ENCODE measurements around the gene KIRREL1. TPM values are rescaled to one million over a fixed set of nuclear protein-coding genes. Genes with fewer than 3 reads are reported as not detected.

The KIRREL1 gene
- total RNA-seq, 1 experiment from 2014 or later = 30.5 TPM

- Histone ChIP-seq H3K79me1 (ENCODE audit: insufficient read depth, low read depth, low read length, poor library complexity, severe bottlenecking) (no peaks in the 10 kb centered on the region), H3K23me2 (ENCODE audit: insufficient read length, low read depth, low read length, poor library complexity, severe bottlenecking) (no peaks in the 10 kb centered on the region), H3K79me2 (ENCODE audit: insufficient read depth, low read length) (no peaks in the 10 kb centered on the region), H2AK5ac (ENCODE audit: insufficient read length, low read length) (no peak overlapping the region), H2AFZ (ENCODE audit: low read length) (no peak overlapping the region), H4K5ac (ENCODE audit: insufficient read length, low read depth, low read length) (no peak overlapping the region), H3K4me2 (ENCODE audit: insufficient read depth, insufficient read length, low read length) (no peak overlapping the region), H3K4me1 (ENCODE audit: insufficient read depth, low read length) (peaks cover 9% of the 10 kb centered on the region; the same call in 1 of the 2 replicates), H2BK20ac (ENCODE audit: low read depth, low read length, poor library complexity, severe bottlenecking) (no peak overlapping the region), H2BK15ac (ENCODE audit: low read depth, low read length) (no peak overlapping the region), H3K27me3 (ENCODE audit: insufficient read depth, low read length) (no peaks in the 10 kb centered on the region), H3K4ac (ENCODE audit: low read depth, low read length) (no peak overlapping the region), H3K18ac (ENCODE audit: insufficient read length, low read depth, low read length) (no peak overlapping the region), H3T11ph (ENCODE audit: low read length) (no peak overlapping the region), H2BK5ac (ENCODE audit: insufficient read length, low read length) (no peak overlapping the region), H3K9ac (ENCODE audit: extremely low read depth, insufficient read length, low read length) (no peak overlapping the region), H3K56ac (ENCODE audit: insufficient read length, low read depth, low read length) (no peak overlapping the region), H2BK120ac (ENCODE audit: low read depth, low read length, poor library complexity, severe bottlenecking) (no peak overlapping the region), H3K23ac (ENCODE audit: insufficient read length, low read depth, low read length) (no peak overlapping the region), H3K14ac (ENCODE audit: insufficient read depth, low read length) (no peak overlapping the region), H4K91ac (ENCODE audit: insufficient read length, low read depth, low read length) (no peak overlapping the region), H2BK12ac (ENCODE audit: insufficient read length, low read depth, low read length) (no peak overlapping the region), H4K20me1 (ENCODE audit: control insufficient read depth, insufficient read depth, insufficient read length) (no peaks in the 10 kb centered on the region), H3K27ac (ENCODE audit: insufficient read length, low read depth, low read length) (no peak overlapping the region), H3K9me3 (ENCODE audit: control insufficient read depth, low read depth, low read length) (no peaks in the 10 kb centered on the region), H4K8ac (replicated peaks; ENCODE audit: insufficient read length, low read depth, low read length) (no peak overlapping the region)
- no CpG with 5 or more reads among the region's 2 CpGs for WGBS (ENCODE audit: extremely low coverage, insufficient read length, low lambda C conversion rate)
- TF ChIP-seq CTCF (conservative IDR thresholded peaks at IDR 0.05) = no peak
- Mint-ChIP-seq H3K9me3 (no peaks in the 10 kb centered on the region; a peak in 2 of 5 replicates), H3K36me3 (ENCODE audit: insufficient read depth in 1 of 3, low read depth in 3 of 3) (no peaks in the 10 kb centered on the region), H3K27me3 (ENCODE audit: low read depth) (no peaks in the 10 kb centered on the region; the same call in 1 of the 2 replicates), H3K4me1 (peaks cover 43 to 56% of the 10 kb centered on the region in 2 experiments), H3K27ac (no peak overlapping the region), H3K4me3 (no peak overlapping the region)
- no peak for DNase-seq
Measured at GRCh38 chr1:158122833-158123388, 129.5 kb downstream of the KIRREL1 start.

Measured in H9 (cell line).